Astrocyte of the cerebellum (primary cell): Measurements from ENCODE around the gene XYLT1.
A peak's percentile ranks its signal among the peaks of the same experiment; 100 is the strongest.

ENCODE experiments used
- DNase-seq: peaks from one replicate; pipeline ENCODE4 v3.0.0-alpha.2; 2011; ENCODE audit warnings: low read depth
- H3K4me3 ChIP-seq: 2 replicates; pipeline ENCODE4 v1.5.1; 2011; ENCODE audit warnings: mild to moderate bottlenecking, low read depth, low read length, moderate library complexity
- in situ Hi-C: cut with HindIII; loops from 2 replicates; pipeline ENCODE4 v1.10.0; 2017; ENCODE audit warnings: low sequenced_read_pairs
- TF ChIP-seq, protein P1 (sequence below): IDR thresholded peaks from 2 replicates; pipeline ENCODE4 v1.5.1; 2012; ENCODE audit warnings: low read length, low read depth, moderate library complexity, mild to moderate bottlenecking; ENCODE audit errors: missing control alignments

The XYLT1 gene

DNA sequence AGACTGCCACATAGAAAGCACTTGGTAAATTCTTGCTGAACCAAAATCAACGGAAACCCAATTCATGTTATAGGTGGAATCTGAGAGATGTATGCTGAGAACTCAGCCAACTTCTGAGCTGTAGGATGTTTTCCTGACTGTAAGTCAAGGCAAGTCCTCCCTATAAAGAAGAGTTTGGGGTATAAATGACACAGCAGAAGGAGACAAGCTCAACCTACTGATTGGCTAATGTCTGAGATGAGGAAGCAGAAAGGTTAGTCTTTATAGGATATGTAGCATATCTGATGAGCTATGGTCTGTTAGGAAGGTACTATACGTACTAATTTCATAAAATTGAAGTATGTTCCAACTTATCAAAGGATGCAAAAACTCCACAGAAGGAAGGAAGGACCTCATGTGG, 99.5 kb downstream of the XYLT1 start:
- no peak overlapping the region for H3K4me3 ChIP-seq
- TF ChIP-seq, protein P1, sequence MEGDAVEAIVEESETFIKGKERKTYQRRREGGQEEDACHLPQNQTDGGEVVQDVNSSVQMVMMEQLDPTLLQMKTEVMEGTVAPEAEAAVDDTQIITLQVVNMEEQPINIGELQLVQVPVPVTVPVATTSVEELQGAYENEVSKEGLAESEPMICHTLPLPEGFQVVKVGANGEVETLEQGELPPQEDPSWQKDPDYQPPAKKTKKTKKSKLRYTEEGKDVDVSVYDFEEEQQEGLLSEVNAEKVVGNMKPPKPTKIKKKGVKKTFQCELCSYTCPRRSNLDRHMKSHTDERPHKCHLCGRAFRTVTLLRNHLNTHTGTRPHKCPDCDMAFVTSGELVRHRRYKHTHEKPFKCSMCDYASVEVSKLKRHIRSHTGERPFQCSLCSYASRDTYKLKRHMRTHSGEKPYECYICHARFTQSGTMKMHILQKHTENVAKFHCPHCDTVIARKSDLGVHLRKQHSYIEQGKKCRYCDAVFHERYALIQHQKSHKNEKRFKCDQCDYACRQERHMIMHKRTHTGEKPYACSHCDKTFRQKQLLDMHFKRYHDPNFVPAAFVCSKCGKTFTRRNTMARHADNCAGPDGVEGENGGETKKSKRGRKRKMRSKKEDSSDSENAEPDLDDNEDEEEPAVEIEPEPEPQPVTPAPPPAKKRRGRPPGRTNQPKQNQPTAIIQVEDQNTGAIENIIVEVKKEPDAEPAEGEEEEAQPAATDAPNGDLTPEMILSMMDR = no peak
- in situ Hi-C loops = no loop called here
- no peak for DNase-seq

DNA sequence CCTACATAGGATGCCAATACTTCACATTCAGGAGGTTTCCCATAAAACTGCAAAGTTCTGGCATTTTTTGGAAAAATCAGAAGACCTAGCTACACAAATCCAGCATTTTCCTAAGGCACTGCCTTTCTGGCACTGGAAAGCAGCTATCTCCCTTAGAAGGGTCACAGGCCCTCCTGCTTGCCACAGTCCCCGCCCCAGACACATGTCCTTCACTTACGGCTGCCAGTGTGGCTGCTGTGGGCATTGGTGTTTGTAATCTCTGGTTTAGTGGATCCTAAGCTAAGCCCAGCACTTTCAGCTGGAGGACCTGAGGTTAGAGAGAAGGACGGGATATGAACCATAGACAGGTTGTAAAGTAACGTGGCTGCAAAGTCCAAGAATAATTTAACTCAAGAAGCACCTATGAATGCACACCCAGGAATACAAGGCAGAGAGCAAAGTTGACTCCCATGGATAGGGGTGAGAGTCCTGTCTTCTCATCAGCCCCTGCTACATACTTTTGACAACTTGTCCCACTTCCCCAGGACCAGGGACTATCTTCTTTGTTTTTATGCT, 100.0 kb downstream of the XYLT1 start:
- DNase-seq = no peak
- no peak overlapping the region for H3K4me3 ChIP-seq
- in situ Hi-C loops = no loop called here
- TF ChIP-seq, protein P1 = no peak

DNA sequence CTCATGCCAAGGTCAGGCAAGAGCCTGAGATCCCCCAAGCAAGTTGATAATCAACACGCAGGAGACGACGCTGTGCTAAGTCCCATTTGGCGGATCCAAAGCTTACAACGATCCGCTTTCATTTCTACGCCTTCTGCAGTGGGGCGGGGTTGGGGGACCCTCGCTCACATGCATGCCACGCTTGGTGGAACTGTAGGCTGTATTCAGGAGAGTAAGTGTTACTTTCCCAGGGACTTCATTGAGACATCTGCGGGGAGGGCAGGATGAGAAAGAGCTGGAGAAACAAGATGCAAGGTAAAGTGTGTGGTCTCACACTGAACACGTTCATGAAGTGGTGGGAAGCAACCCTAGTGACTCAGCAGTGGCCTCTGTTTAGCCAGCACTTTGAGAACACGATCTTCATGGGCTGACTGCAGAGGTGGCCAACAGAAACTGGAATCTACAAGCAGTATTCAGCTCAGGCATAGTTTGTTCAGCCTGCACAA, 100.5 kb downstream of the XYLT1 start:
- in situ Hi-C loops = no loop called here
- TF ChIP-seq, protein P1 = no peak
- peak; percentile 60 for DNase-seq
- H3K4me3 ChIP-seq = no peak overlapping the region

DNA sequence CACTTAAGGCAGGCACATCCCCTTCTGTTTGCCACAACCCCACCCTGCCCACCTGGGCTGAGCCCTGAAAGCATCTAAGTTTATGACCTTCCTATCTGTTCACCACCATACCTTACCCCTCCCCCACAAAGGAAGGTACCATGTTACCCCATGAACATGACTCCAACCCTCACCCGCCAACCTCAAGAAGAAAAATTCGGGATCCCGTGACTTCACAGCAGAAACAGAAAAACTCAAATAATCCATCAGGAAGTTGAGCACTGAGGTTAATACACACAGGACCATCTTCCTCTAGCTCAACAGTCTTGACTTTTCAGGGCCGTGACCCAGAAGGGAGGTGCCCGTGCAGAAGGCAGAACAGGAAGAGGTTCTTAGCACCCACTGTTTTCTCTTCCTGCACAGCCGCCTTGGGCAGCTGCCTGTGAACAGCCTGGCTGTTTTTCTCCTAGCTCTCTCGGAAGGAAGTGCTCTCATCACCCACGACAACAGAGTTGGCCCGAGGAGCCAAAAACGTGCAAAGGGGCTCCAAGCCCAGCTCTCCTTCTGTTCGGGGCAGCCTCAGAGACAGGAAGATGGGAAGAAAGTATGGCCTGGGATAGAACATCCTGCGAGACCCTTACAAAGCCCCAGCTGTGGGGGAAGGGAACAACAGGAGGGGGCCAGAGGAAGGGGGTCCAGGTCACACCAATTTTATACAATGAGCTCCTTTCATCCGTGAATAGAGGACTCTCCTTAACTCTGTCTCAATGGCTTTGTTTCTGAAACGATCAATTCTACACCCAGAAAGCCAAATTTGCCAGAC, 101.1 kb downstream of the XYLT1 start:
- TF ChIP-seq, protein P1 = no peak
- in situ Hi-C loops = loop anchor here (5.0 to 10.0 kb wide), 3 partner anchors 55 to 103 kb away; partner anchors contain the start of gene XYLT1
- no peak overlapping the region for H3K4me3 ChIP-seq
- no peak for DNase-seq

DNA sequence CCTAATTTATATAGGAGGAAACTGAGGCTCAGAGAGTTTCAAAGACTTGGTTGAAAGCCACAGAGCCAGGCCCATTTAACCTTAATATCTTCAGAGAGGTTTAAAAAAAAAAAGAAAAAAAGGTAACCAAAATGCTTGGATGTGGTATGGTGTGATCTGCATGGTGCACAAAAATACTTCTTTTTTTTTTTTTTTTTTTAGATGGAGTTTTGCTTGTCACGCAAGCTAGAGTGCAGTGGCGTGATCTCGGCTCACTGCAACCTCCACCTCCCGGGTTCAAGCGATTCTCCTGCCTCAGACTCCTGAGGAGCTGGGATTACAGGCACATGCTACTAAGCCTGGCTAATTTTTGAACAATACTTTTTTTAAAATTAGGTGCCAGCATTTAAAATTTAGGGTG, 101.8 kb downstream of the XYLT1 start:
- no peak for DNase-seq
- TF ChIP-seq, protein P1 = no peak
- no peak overlapping the region for H3K4me3 ChIP-seq
- in situ Hi-C loops = loop anchor here (5.0 to 10.0 kb wide), 3 partner anchors 54 to 103 kb away; partner anchors contain the start of gene XYLT1

DNA sequence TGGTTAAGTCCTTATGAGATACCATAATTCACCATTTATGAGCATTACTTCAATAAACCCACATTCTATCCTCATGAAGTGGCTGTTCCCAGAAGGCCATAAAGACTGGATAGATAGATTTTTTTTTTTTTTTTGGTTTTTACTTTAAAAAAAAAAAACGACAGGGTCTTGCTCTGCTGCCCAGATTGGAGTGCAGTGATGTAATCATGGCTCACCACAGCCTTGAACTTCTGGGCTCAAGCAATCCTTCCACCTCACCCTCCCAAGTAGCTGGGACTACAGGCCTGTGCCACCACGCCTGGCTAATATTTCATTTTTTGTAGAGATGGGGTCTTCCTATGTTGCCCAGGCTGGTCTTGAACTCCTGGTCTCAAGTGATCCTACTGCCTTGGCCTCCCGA, 102.3 kb downstream of the XYLT1 start:
- TF ChIP-seq, protein P1 = no peak
- DNase-seq = no peak
- no peak overlapping the region for H3K4me3 ChIP-seq
- in situ Hi-C loops = loop anchor here (5.0 to 10.0 kb wide), 3 partner anchors 54 to 104 kb away; partner anchors contain the start of gene XYLT1
